Heart right ventricle (tissue), 16 donors: Measurements from ENCODE around the gene PALD1. TPM values are rescaled to one million over a fixed set of nuclear protein-coding genes. Genes with fewer than 3 reads are reported as not detected.
"Not testable (repeated sequence)": the region's sequence is repeated elsewhere in the genome, so short reads cannot be mapped to it uniquely, and the experiment has no call there.

ENCODE experiments used
- ATAC-seq, 8 donors: fragments of 200-7000 bp; cut with Tn5 transposase; one replicate each; pipeline ENCODE4 v1.9.1; 2020; ENCODE audit warnings: mild to moderate bottlenecking in 8 of 8, moderate library complexity in 8 of 8, moderate number of reproducible peaks in 1 of 8
- DNase-seq, 2 donors: peaks; one replicate each; pipeline ENCODE4 v3.0.0-alpha.2; 2020
- H3K27ac ChIP-seq, 10 donors: fragments of 200-600 bp; sonication (generic) in 2 of 10; one replicate each; pipeline versions ENCODE4 v1.5.0 to v1.8.0; 2020 to 2022; ENCODE audit warnings: mild to moderate bottlenecking in 3 of 10
- H3K27me3 ChIP-seq, 7 donors: fragments of 200-600 bp; one replicate each; pipeline ENCODE4 v1.8.0; 2021 to 2022; ENCODE audit warnings: mild to moderate bottlenecking in 2 of 7
- H3K36me3 ChIP-seq, 9 donors: fragments of 200-600 bp; sonication (generic) in 1 of 9; one replicate each; pipeline versions ENCODE4 v1.5.0 to v1.8.0; 2020 to 2022; ENCODE audit warnings: mild to moderate bottlenecking in 2 of 9
- H3K4me1 ChIP-seq, 9 donors: fragments of 200-600 bp; sonication (generic) in 1 of 9; one replicate each; pipeline versions ENCODE4 v1.5.0 to v1.8.0; 2020 to 2022; ENCODE audit warnings: mild to moderate bottlenecking in 4 of 9
- H3K4me3 ChIP-seq, 10 donors: fragments of 200-600 bp; sonication (generic) in 2 of 10; one replicate each; pipeline versions ENCODE4 v1.5.0 to v1.8.0; 2020 to 2022; ENCODE audit warnings: mild to moderate bottlenecking in 7 of 10, moderate library complexity in 2 of 10
- H3K9me3 ChIP-seq, 11 donors: fragments of 200-600 bp in 10 of 11; sonication (generic) in 2 of 11; one replicate each; pipeline versions ENCODE4 v1.5.0 to v1.8.0; 2013 to 2022; ENCODE audit warnings: mild to moderate bottlenecking in 2 of 11, control low read depth in 1 of 11, moderate library complexity in 1 of 11
- CTCF ChIP-seq, 9 donors: fragments of 200-600 bp; sonication (generic) in 2 of 9; IDR thresholded peaks; one replicate each; pipeline versions ENCODE4 v1.5.0 to v1.8.0; 2021 to 2022; ENCODE audit warnings: antibody characterized with exemption in 9 of 9, mild to moderate bottlenecking in 5 of 9, moderate library complexity in 1 of 9
- WGBS, 2 donors: extraction: QIAGEN DNeasy Blood & Tissue Kit; methylation state at CpG; one replicate each; pipeline ENCODE4 v1.1.7; 2013; ENCODE audit warnings: inconsistent platforms in 1 of 2; 5-methylcytosine and 5-hydroxymethylcytosine counted together
- intact Hi-C, 10 donors: fragments of 100-400 bp; cut with DNase I; formaldehyde crosslinking; loops; one replicate each; pipeline versions ENCODE4 v1.11.1 to v1.14.2; 2022
- polyA plus RNA-seq, 2 donors: library from polyadenylated mRNA; stranded (reverse); fragments of 200-250 nt; gene quantifications; one replicate each; pipeline ENCODE4 v1.2.3, GENCODE V29; 2013
- total RNA-seq, 10 donors: library from RNA; stranded (reverse); fragmentation: NEBNext Ultra II Directional in 3 of 10; extraction: Animal tissue kit (Norgen Biotek cat#: 25700) in 3 of 10; gene quantifications; one replicate each; pipeline versions ENCODE4 v1.2.1 to v1.2.4, GENCODE V29; 2021 to 2023
- donor health status: Arrhythmogenic right ventricular cardiomyopathy.
- donor health status: ischemic (EF 13 %, LVEDD 7.1; RV severe dilation, severe dysfunction).
- donor health status: healthy with polysubstance abuse.
- donor health status: DM: no; HTN: yes; CAD: no.
- donor health status: DM: no; HTN: no; CAD: no.
- donor health status: ischemic (EF 25% LVEDD 6.9; RV normal size, moderate dysfunction).
- donor health status: ischemic (EF 25% LVEDD 5.7; RV mildly dilated, moderate dysfunction).
- donor health status: healthy.
- donor health status: DM: yes; HTN: yes; CAD: no.
- donor health status: Ischemic cardiomyopathy.
- donor health status: ischemic (EF 35%, LVEDD 5.7; RV mildly dilated, moderate dysfunction).
- donor health status: nonischemic (EF 11% LVEDD 7.7; RV severe dilation, severe dysfunction).
- donor health status: DM: yes; HTN: yes; CAD: no.
- donor health status: PGD.
- donor health status: ischemic (EF 29% LVEDD 5.4; RV normal size, mild dysfunction).
- donor health status: nonischemic (EF 23%, LVEDD 6.1; RV moderate dilation, normal function).

Gene PALD1
- total and polyA plus RNA-seq, 12 donors = 4.1 to 10.3 (median 5.9) TPM

GRCh38 chr10:70579234-70580002 is 100.9 kb downstream of the PALD1 start:
- Histone ChIP-seq H3K4me1 (peaks cover 4 to 58% (median 29%) of the 10 kb centered on the region in 9 donors), H3K27me3 (no peaks in the 10 kb centered on the region), H3K9me3 (no peaks in the 10 kb centered on the region), H3K4me3 (no peak overlapping the region), H3K36me3 (no peaks in the 10 kb centered on the region), H3K27ac (peak overlapping the region in 1 of 10 donors; percentile 56)
- no peak for ATAC-seq
- WGBS, 2 donors = 88% methylated on average over 3 of the region's 3 CpGs
- intact Hi-C loops = no loop called here
- TF ChIP-seq CTCF (IDR thresholded peaks at IDR 0.05) = no peak
- no peak for DNase-seq

DNA sequence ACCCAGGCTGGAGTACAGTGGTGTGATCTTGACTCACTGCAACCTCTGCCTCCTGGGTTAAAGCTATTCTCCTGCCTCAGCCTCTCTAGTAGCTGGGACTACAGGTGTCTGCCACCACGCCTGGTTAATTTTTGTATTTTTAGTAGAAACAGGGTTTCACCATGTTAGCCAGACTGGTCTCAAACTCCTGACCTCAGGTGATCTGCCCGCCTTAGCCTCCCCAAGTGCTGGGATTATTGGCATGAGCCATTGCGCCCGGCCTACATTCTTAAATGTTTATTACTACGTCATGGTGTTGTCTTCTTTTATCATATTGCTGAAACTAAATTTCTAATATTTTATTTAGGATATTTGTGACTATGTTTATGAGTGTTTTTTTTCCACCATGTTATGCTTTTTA is 102.6 kb downstream of the PALD1 start:
- H3K4me3 ChIP-seq, H3K27ac ChIP-seq, intact Hi-C loops, DNase-seq, H3K36me3 ChIP-seq, H3K27me3 ChIP-seq, H3K9me3 ChIP-seq, ATAC-seq: not testable (repeated sequence)
- 96 to 98% methylated on average over 5 of the region's 5 CpGs for WGBS, 2 donors
- H3K4me1 ChIP-seq = peaks cover 4 to 66% (median 33%) of the 10 kb centered on the region in 9 donors

DNA sequence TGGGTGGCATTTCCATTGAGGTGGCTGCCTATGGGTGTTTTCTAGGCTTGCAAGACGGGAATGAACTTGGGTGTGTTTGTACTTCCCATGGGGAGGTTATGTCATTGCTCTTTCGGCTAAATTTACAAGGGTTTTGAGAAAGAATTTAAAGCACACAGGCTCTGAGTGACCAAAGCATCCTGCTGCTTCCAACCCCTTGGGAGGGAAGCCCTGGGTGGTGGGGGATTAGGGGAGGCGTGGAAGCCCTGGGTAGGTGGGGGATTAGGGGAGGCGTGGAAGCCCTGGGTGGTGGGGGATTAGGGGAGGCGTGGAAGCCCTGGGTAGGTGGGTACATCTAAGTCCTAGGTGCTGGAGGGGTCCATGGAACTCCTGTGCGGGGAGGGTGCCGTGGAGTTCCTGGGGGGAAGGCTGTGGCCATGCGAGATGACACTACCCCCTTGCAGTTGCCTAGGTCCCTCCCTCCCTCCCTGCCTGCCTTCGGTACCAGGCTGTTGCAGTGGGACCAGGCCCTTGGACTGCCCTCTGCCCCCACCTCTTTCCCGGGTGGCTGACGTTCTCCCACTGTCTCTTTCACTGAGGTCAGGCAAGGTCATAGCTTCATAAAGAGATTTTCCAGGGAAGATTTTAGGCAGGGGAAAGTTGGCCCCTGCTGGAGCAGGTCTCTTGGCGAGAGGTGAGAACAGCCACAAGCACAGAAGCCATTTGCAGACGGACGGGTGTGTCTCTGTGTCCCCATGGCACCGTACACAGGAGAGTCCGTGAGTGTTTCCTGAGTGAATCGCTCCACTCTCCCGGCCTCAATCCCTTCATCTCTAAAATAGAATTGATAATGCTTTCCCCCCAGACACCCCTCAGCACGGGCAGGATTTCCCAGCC is 104.5 kb downstream of the PALD1 start:
- Histone ChIP-seq H3K36me3 (no peaks in the 10 kb centered on the region), H3K9me3 (no peaks in the 10 kb centered on the region), H3K4me1 (peaks cover 0 to 50% (median 25%) of the 10 kb centered on the region in 9 donors), H3K4me3 (no peak overlapping the region), H3K27me3 (no peaks in the 10 kb centered on the region), H3K27ac (no peak overlapping the region)
- TF ChIP-seq CTCF (IDR thresholded peaks at IDR 0.05) = no peak
- peak in 3 of 8 donors; percentile 9 to 56 (median 47) for ATAC-seq
- DNase-seq = no peak
- WGBS, 2 donors = 65 to 67% methylated on average over 18 to 19 of the region's 19 CpGs
- intact Hi-C loops = no loop called here

GRCh38 chr10:70583669-70584037 is 105.1 kb downstream of the PALD1 start:
- no peak for DNase-seq
- peak overlapping the region in 1 of 10 donors; percentile 58 for H3K27ac ChIP-seq
- intact Hi-C loops = no loop called here

More at GRCh38 chr10:70583669-70584037, 105.1 kb downstream of the PALD1 start:
- H3K36me3 ChIP-seq = no peaks in the 10 kb centered on the region
- no peak for TF ChIP-seq CTCF (IDR thresholded peaks at IDR 0.05)
- ATAC-seq = peak in 3 of 8 donors; percentile 6 to 35 (median 13)
- H3K27me3 ChIP-seq = no peaks in the 10 kb centered on the region
- no peaks in the 10 kb centered on the region for H3K9me3 ChIP-seq
- peaks cover 0 to 50% (median 31%) of the 10 kb centered on the region in 9 donors for H3K4me1 ChIP-seq
- WGBS, 2 donors = 73 to 76% methylated on average over 2 of the region's 2 CpGs
- H3K4me3 ChIP-seq = no peak overlapping the region
